ENCODE results near the gene PAH.

The PAH gene

GRCh38 chr12:102816816-102817434 is 100.1 kb downstream of the PAH start:
- DNase-seq = peak; percentile 30

GRCh38 chr12:102814691-102815367 is 102.2 kb downstream of the PAH start:
- DNase-seq = no peak

- no peak for DNase-seq
Observed at GRCh38 chr12:102812344-102812743, 104.7 kb downstream of the PAH start.

- DNase-seq = peak; percentile 64
Observed at GRCh38 chr12:102811110-102811737, 105.8 kb downstream of the PAH start.

- DNase-seq = no peak
Observed at GRCh38 chr12:102808412-102808811, 108.6 kb downstream of the PAH start.

- no peak for DNase-seq
Observed at GRCh38 chr12:102806592-102806991, 110.5 kb downstream of the PAH start.

GRCh38 chr12:102806110-102806509 is 110.9 kb downstream of the PAH start:
- DNase-seq = no peak

GRCh38 chr12:102800565-102800964 is 116.5 kb downstream of the PAH start:
- DNase-seq = peak; percentile 41

GRCh38 chr12:102799229-102799628 is 117.8 kb downstream of the PAH start:
- no peak for DNase-seq

GRCh38 chr12:102797528-102797927 is 119.5 kb downstream of the PAH start:
- no peak for DNase-seq

- DNase-seq = no peak
Observed at GRCh38 chr12:102793921-102794320, 123.1 kb downstream of the PAH start.
